ENCODE data around the gene PSMA1.
A peak's percentile ranks its signal among the peaks of the same experiment; 100 is the strongest.
"Not testable (repeated sequence)": the region's sequence is repeated elsewhere in the genome, so short reads cannot be mapped to it uniquely, and the experiment has no call there.

PSMA1 gene

DNA sequence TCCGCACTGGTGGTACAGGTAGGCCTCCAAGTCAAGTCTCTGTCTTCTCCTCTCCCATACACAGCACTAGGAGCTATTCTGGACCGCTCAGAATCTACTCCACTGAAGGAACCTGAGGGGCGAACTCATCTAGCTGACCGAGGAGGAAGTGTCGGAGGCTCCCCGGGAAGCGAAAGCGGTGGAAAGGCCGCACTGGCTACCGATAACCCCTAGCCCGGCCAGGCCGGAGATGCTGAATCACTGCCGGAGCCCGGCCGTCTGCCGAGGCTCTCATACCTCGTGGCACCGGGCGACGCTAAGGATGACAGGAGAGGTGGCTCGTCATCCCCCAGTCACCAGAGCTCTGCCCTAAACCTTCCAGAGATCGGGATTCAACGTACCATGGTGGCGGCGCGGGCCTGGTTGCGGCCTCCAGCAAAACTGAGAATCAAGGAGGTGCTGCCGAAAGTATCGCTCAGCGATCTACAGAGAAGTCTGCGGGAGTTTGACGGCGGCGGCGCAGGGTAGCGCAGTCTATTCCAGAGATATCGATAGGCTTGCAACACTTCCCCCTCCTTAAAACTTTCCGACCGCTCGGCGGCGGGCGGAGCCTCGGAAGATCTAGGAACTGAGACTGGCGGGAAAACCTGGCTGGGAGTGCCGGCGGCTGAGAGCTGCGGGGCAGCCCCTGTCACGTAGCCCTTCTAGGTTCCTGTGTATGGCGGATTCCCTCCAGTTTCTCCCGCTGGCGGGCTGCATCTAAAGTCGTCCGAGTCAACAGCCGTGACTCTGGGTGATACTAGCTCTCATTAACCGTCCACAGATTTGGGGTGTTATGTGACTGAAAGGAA, at the start of gene PSMA1:
Gene PSMA1 (minus strand): TSS at position 470 of the 830 bp plus-strand sequence. CDS start 87 bp downstream, at position 383.
- peak; percentile 88 for DNase-seq (ENCODE audit: low spot score)

DNA sequence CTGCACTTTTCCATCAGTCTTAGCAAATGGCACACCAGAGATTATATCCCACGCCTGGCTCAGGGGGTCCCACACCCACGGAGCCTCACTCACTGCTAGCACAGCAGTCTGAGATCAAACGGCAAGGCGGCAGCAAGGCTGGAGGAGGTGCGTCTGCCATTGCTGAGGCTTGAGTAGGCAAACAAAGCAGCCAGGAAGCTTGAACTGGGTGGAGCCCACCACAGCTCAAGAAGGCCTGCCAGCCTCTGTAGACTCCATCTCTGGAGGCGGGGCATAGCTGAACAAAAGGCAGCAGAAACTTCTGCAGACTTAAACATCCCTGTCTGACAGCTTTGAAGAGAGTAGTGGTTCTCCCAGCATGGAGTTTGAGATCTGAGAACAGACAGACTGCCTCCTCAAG, 49.3 kb upstream of the PSMA1 start:
- DNase-seq (ENCODE audit: low spot score), result not testable (repeated sequence)

- DNase-seq (ENCODE audit: low spot score), result no peak
Measured at GRCh38 chr11:14567064-14567651, 47.0 kb upstream of the PSMA1 start.

DNA sequence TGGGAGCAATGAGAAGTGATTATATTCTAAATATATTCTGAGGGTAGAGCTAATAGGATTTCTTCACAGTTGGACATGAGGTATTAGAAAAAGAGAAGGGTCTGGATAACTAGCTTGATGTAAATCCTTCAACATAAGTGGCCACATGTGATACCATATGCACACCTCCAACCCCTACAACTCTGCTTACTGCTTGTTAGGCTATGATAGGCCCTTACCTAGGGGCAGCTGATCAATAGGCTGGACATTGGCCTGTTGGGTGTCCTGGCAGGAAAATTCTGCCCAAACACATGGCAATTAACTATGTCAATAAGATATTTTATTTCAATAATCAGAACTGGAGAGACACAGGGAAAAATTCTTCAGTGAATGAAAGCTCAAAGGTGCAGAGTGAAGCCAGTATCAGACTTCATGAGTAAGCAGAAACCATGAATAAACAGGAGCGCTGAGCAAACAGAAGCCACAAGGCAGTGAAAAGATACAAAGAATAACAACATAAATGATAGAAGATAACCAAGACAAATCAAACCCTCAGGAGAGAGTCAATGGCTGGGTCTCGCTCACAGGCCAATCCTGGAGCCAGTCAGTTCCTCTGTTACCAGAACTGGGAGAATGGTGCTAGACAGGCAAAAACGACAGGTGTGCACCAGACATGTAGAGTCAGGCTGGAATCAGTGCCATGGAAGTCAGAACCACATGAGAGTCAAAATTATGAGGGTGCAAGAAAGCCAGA, 46.3 kb upstream of the PSMA1 start:
- no peak for DNase-seq (ENCODE audit: low spot score)

DNA sequence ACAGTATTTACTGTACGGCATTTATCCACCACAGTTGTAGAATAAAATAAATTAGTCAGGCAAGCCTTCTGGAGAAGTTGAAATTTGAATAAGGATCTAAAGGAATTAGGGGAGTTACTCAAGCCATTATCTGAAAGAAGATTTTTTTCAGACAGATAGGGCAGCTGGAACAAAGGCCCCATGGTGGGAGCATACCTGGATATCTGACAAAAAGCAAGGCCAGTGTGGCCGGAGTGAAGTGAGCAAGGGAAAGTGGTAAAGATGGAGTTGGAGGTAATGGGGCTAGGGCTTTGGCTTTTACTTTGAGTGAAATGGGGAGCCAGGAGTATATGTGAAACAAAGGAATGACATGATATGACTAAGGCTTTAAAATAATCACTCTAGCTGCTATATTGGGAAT, 45.7 kb upstream of the PSMA1 start:
- no peak for DNase-seq (ENCODE audit: low spot score)

- DNase-seq (ENCODE audit: low spot score), result no peak
Measured at GRCh38 chr11:14555818-14556217, 35.6 kb upstream of the PSMA1 start.

- no peak for DNase-seq (ENCODE audit: low spot score)
Measured at GRCh38 chr11:14554959-14555358, 34.8 kb upstream of the PSMA1 start.

DNA sequence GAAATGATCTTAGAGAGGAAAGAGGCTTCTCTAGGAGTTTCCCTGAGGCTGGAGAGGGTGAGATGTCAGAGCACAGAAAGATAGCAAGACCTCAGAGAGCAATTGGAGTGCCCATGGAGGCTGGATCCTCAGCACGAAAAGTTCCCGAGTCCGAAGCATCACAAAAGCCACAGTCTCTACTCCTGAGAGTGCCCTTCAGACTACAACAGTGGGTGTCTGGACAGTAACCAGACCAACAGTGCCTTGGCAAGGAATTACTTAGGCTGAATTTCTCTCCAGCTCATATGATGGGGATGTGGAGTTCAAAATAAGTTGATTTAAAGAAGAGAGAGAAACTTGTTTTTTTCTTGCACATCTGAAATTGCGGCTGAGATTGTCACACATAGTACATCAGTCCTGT, 31.9 kb upstream of the PSMA1 start:
- DNase-seq (ENCODE audit: low spot score), result no peak

DNA sequence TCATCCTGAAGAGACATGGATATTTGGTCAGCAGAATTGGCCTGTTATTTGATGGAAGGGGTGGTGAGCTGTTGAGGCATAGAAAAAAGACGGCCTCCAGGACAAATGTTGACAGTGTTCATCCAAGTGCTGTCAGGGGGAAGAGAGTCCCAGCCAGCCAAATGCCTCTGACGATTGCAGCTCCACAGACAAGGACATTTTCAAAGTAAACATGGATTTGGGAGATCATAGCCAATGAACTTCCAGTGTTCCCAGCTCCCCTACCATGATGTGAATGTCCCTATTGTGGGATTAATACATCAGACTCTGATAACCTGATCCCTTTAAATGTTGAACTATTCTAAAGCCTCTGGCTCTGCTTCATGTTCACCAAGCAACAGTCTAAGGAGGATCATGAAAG, 31.2 kb upstream of the PSMA1 start:
- no peak for DNase-seq (ENCODE audit: low spot score)

- no peak for DNase-seq (ENCODE audit: low spot score)
Measured at GRCh38 chr11:14549891-14550290, 29.7 kb upstream of the PSMA1 start.

DNA sequence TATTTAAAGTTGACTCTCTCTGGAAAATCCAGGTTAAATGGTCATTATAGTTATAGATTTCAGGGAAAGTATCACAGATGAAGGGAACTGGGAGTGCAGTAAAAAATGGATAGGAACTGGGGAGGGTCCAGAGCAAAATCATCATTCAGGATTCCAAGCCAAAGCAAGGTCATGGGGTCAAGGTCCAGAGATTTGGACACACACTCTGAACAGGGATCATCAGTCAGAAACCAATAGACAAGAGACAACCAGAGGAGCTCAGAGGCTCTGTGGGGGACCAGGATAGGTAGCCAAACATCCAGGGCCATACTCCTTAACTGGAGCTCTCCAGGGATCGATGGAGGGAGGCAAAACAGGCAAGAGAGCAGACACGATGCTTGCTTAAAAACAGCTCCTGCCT, 27.3 kb upstream of the PSMA1 start:
- DNase-seq (ENCODE audit: low spot score), result no peak

DNA sequence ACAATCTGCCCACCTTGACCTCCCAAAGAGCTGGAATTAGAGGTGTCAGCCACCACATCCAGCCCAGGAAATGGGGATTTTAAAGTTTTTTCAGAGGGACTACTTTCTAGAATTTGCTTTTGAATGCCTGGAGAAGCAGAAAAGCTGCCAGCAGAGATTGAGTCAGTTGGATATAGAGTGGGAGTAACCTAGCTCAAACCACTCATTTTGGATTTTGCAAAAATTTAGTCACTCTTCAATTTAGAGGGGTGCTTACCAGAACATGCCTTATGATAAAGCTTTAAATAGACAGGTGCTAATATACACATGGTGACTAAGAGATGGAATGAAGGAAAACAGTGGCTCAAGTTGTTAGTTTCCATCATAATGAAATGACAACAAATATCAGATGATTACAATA, 26.5 kb upstream of the PSMA1 start:
- no peak for DNase-seq (ENCODE audit: low spot score)

GRCh38 chr11:14544611-14545010, 24.4 kb upstream of the PSMA1 start:
- no peak for DNase-seq (ENCODE audit: low spot score)

DNA sequence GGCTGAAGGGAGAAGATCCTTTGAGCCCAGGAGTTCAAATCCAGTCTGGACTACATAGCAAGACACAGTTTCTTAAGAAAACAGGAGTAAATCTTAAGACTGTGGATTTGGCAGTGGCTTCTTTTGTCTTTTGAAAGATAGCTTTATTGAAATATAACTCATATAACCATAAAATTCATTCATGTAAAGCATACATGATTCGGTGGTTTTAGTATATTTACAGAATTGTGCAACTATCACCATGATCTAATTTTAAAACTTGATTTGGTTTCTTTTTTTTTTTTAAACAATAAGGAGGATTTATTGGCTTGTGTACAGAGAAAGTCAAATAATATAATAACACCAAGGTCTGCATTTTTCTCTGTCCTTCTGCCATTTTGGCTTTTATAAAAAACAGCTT, 23.1 kb upstream of the PSMA1 start:
- DNase-seq (ENCODE audit: low spot score), result no peak

DNA sequence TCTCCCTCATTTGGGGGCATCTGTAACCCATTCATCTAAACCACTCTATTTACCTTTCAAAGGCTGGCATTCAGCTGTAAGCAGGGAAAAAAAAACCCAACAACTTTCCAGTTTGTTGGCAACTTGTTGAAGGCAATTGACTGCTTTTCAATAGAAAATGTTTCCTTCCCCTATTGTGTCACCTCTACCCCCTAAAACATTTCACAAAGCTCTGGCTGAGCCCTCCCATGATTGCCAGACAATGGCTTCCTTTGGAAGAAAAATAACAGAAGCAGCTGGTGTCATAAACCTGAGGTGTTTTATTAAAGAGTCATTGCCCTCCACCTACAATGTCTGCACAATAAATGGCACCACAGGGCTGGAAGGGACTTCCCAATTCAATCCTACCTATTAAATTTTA, 22.1 kb upstream of the PSMA1 start:
- DNase-seq (ENCODE audit: low spot score), result no peak

DNA sequence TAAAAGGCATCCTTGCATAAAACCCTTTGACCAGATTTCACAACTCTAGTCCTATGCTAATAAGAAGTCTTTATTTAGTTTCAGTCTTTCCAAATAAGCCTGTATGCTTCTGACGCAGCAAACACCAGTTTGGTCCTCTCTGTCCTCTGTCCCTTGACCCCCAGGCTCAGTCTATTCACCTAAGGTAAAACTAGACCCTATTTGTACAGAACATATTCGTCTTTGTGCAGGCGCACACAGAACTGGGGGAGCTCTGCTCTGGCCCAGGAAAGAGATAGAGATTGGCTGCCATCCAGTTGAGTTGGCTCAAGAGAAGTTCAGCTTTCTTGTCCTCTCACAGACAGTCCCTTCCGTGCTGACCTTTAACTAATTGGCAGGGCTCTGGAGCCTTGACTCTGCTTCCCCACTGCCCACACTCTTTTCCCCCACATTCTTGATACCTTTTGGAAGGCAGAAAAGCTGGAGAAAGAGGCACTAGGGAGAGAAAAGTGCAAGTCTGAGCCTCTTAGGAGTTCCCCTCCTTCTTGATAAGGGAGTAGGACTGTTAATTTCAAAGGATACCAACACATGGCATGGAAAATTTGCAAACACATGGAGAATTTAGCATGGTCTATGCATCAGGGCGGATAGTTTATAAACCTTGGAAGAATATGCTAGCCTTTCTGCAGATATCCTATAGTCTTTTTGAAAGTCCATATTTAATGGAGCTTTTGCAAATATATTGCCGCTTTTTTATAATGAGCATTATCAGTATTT, 21.2 kb upstream of the PSMA1 start:
- no peak for DNase-seq (ENCODE audit: low spot score)

- no peak for DNase-seq (ENCODE audit: low spot score)
Measured at GRCh38 chr11:14539982-14540421, 19.8 kb upstream of the PSMA1 start.

DNA sequence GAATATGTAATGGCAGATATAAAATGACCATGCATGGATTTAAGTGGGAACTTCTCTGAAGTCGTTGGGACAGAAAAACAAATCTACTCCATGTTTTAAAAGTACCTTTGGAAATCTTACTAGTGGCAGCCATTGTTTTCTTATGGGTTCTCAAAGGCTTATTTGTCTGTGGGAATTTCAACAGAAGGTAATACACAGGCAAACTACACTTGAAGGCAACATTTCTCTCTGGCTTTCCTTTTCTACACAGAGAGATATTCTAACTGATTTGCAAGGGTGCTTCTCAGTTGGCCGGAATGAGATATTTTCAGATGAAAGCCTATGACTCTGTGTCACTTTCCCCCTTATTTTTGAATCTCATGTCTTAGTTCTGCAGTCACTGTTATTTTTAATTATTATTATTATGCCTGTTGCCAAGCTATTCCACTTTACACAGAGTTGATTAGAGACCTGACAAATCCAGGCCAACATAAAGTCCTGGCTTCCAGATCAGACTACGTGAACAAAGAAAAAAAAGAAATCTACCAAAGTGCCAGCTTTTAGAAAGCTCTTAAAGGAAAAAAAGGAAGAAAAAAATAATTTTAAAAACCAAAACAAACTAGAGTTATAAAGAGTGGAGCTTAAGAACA, 18.9 kb upstream of the PSMA1 start:
- DNase-seq (ENCODE audit: low spot score), result no peak

DNA sequence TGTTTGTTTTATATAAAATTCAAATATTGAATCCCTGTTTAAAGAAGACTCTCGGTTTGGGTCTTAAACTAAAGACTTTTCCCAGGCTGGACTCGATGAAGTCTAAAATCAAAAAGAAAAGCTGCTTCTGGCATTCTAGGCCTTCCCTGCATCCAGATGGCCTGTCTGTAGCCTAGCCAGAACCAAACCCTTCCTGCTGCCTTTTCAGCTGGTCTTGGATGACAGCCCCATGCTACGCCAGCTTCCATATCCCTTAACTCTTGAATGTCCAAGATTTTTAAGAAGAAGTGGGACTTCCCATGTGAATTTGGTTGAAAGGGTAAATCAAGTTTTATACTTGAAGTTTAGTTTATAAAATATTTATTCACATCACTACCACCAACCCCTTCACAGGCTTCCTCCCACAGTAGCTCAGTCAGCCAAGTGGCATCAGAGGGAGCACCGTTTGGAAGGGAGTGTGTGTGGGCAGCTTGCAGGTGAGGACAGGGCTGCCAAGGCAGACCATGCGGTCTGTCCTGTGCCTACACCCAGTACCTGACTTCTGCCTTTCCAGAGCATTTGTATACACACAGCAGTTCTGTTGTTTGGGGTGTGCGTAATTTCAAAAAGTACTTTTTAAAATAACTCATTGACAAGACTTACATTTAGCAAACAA, 18.2 kb upstream of the PSMA1 start:
- DNase-seq (ENCODE audit: low spot score), result no peak

DNA sequence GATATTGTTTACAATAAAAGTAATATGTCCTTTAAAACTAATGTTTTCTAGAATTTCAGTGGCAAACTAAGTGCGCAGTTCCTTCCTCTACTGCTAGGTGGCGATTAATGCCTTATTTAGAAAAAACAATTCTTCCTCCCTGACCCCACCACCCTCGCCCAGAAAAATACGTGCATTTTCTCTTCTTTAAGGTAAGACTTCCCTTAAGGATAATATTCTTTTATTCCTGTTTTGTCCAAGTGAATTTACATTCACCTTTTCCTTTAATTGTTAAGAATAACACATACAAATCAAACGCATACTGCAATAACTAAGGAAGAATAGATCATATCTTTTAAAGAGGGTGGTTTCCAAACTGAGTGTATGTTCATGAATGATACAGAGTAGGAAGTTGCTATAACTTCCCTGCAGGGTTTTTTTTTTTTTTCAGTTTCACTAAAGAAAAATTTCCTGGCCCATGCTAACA, 17.0 kb upstream of the PSMA1 start:
- peak; percentile 58 for DNase-seq (ENCODE audit: low spot score)

- not testable (repeated sequence) for DNase-seq (ENCODE audit: low spot score)
Measured at GRCh38 chr11:14535166-14535565, 15.0 kb upstream of the PSMA1 start.

Measured in kidney capillary endothelial cell (primary cell).